Adrenal gland (tissue), 5 donors: ENCODE measurements around the gene LRRC1.

Experiments
- POLR2A ChIP-seq, 2 donors: fragments of 450-650 bp; IDR thresholded peaks; one replicate each; pipeline ENCODE4 v1.6.1; 2017; ENCODE audit warnings: antibody characterized with exemption in 2 of 2, mild to moderate bottlenecking in 2 of 2, moderate library complexity in 1 of 2
- TF ChIP-seq, protein P1 (sequence below), 6 experiments: fragments of 450-650 bp in 4 of 6; fragments of 200-600 bp in 2 of 6; sonication (generic) in 1 of 6; IDR thresholded peaks; 1 replicate in 5 of 6; 2 replicates in 1 of 6; pipeline versions ENCODE4 v1.5.1 to v1.8.0; 2016 to 2021; ENCODE audit warnings: antibody characterized with exemption in 6 of 6, mild to moderate bottlenecking in 2 of 6, moderate library complexity in 1 of 6
- donor health status: DM: no; HTN: no; CAD: no.

DNA sequence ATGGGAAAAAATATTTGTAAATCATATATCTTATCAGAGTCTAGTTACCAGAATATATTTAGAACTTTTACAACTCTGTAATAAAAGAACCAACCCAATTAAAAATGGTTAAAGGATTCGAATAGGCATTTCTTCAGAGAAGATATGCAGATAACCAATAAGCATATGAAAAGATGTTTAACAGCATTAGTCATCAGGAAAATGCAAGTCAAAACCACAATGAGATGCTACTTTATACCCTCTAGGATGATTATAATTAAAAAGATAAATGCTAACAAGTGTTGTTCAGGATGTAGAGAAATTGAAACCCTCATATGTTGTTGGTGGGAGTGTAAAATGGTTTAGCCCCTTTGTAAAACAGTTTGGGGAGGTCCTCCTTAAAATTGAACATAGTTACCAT lies 94.1 kb downstream of the LRRC1 start:
- no peak for TF ChIP-seq POLR2A (IDR thresholded peaks at IDR 0.05)
- TF ChIP-seq, protein P1, sequence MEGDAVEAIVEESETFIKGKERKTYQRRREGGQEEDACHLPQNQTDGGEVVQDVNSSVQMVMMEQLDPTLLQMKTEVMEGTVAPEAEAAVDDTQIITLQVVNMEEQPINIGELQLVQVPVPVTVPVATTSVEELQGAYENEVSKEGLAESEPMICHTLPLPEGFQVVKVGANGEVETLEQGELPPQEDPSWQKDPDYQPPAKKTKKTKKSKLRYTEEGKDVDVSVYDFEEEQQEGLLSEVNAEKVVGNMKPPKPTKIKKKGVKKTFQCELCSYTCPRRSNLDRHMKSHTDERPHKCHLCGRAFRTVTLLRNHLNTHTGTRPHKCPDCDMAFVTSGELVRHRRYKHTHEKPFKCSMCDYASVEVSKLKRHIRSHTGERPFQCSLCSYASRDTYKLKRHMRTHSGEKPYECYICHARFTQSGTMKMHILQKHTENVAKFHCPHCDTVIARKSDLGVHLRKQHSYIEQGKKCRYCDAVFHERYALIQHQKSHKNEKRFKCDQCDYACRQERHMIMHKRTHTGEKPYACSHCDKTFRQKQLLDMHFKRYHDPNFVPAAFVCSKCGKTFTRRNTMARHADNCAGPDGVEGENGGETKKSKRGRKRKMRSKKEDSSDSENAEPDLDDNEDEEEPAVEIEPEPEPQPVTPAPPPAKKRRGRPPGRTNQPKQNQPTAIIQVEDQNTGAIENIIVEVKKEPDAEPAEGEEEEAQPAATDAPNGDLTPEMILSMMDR (IDR thresholded peaks at IDR 0.05): no peak
